SU-DHL-6 (cell line): ENCODE data around the gene LTBP2.

Experiments
- H2AFZ ChIP-seq: fragments of 200-600 bp; sonication (generic); 2 replicates; pipeline ENCODE4 v1.6.1; 2014; ENCODE audit warnings: low read depth, mild to moderate bottlenecking, moderate library complexity, mixed read lengths, antibody characterized with exemption, low read length; ENCODE audit not compliant: severe bottlenecking
- H3F3A ChIP-seq: fragments of 200-600 bp; shearing (Covaris generic); 2 replicates; pipeline ENCODE4 v1.6.0; 2016; ENCODE audit warnings: antibody characterized with exemption, mild to moderate bottlenecking; ENCODE audit not compliant: insufficient read depth
- H3K27ac ChIP-seq: fragments of 200-600 bp; sonication (generic); 2 replicates; pipeline ENCODE4 v1.5.1; 2016; ENCODE audit warnings: low read depth, mild to moderate bottlenecking, low read length, moderate library complexity, mixed read lengths
- H3K27me3 ChIP-seq: fragments of 200-600 bp; sonication (generic), shearing (Covaris generic); 2 replicates; pipeline ENCODE4 v1.6.0; 2014; ENCODE audit warnings: mild to moderate bottlenecking, low read length
- H3K36me3 ChIP-seq: fragments of 200-600 bp; sonication (generic); 2 replicates; pipeline ENCODE4 v1.6.1; 2014; ENCODE audit warnings: mild to moderate bottlenecking, low read length, mixed read lengths
- H3K4me2 ChIP-seq: fragments of 300-600, 200-600 bp; shearing (Covaris generic), sonication (generic); 2 replicates; pipeline ENCODE4 v1.6.0; 2014; ENCODE audit warnings: low read length, low read depth, mild to moderate bottlenecking; ENCODE audit not compliant: poor library complexity, severe bottlenecking
- H3K4me3 ChIP-seq: fragments of 200-600 bp; sonication (generic); 2 replicates; pipeline ENCODE4 v1.5.1; 2014; ENCODE audit warnings: antibody characterized with exemption, low read length, mild to moderate bottlenecking, mixed read lengths; ENCODE audit not compliant: insufficient read depth, poor library complexity, severe bottlenecking
- H3K79me2 ChIP-seq: fragments of 200-600 bp; sonication (generic); 2 replicates; pipeline ENCODE4 v1.6.1; 2014; ENCODE audit warnings: mild to moderate bottlenecking, low read length, moderate library complexity; ENCODE audit not compliant: insufficient read depth
- H3K9ac ChIP-seq: fragments of 200-600 bp; sonication (generic); 2 replicates; pipeline ENCODE4 v1.7.0; 2014; ENCODE audit warnings: mild to moderate bottlenecking, low read length
- H3K9me2 ChIP-seq: fragments of 200-600 bp; sonication (generic); replicated peaks from 2 replicates; pipeline ENCODE4 v1.6.1; 2014; ENCODE audit warnings: low read length; ENCODE audit not compliant: insufficient read depth
- H3K9me3 ChIP-seq: fragments of 200-600 bp; sonication (generic); 2 replicates; pipeline ENCODE4 v1.6.1; 2014; ENCODE audit warnings: low read length, mixed read lengths; ENCODE audit not compliant: insufficient read depth
- H4K20me1 ChIP-seq: fragments of 200-600 bp; sonication (generic); 2 replicates; pipeline ENCODE4 v1.6.1; 2014; ENCODE audit warnings: low read depth, mild to moderate bottlenecking, antibody characterized with exemption, low read length, moderate library complexity, mixed read lengths
- EZH2phosphoT487 ChIP-seq: fragments of 200-600 bp; sonication (generic), shearing (Covaris generic); conservative IDR thresholded peaks from 2 replicates; pipeline ENCODE4 v1.6.1; 2018; ENCODE audit warnings: mild to moderate bottlenecking, antibody characterized with exemption, low read length, moderate library complexity, mixed read lengths
- TF ChIP-seq, protein P1 (sequence below): fragments of 200-600 bp; sonication (generic); IDR thresholded peaks from one replicate; pipeline ENCODE4 v1.5.1; 2017; ENCODE audit warnings: antibody characterized with exemption, mild to moderate bottlenecking, low read length, moderate library complexity; ENCODE audit not compliant: insufficient read depth, poor library complexity, severe bottlenecking

Gene LTBP2

GRCh38 chr14:74577247-74577947 is 34.6 kb downstream of the LTBP2 start:
- TF ChIP-seq EZH2phosphoT487: no peak
- TF ChIP-seq, protein P1, sequence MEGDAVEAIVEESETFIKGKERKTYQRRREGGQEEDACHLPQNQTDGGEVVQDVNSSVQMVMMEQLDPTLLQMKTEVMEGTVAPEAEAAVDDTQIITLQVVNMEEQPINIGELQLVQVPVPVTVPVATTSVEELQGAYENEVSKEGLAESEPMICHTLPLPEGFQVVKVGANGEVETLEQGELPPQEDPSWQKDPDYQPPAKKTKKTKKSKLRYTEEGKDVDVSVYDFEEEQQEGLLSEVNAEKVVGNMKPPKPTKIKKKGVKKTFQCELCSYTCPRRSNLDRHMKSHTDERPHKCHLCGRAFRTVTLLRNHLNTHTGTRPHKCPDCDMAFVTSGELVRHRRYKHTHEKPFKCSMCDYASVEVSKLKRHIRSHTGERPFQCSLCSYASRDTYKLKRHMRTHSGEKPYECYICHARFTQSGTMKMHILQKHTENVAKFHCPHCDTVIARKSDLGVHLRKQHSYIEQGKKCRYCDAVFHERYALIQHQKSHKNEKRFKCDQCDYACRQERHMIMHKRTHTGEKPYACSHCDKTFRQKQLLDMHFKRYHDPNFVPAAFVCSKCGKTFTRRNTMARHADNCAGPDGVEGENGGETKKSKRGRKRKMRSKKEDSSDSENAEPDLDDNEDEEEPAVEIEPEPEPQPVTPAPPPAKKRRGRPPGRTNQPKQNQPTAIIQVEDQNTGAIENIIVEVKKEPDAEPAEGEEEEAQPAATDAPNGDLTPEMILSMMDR: no peak
- Histone ChIP-seq H4K20me1 (no peaks in the 10 kb centered on the region), H2AFZ (no peak overlapping the region), H3K4me2 (no peak overlapping the region), H3K36me3 (no peaks in the 10 kb centered on the region), H3F3A (no peaks in the 10 kb centered on the region), H3K27ac (no peak overlapping the region), H3K79me2 (no peaks in the 10 kb centered on the region), H3K27me3 (no peaks in the 10 kb centered on the region), H3K9me2 (no peaks in the 10 kb centered on the region), H3K9me3 (no peaks in the 10 kb centered on the region), H3K9ac (no peak overlapping the region), H3K4me3 (no peak overlapping the region)

DNA sequence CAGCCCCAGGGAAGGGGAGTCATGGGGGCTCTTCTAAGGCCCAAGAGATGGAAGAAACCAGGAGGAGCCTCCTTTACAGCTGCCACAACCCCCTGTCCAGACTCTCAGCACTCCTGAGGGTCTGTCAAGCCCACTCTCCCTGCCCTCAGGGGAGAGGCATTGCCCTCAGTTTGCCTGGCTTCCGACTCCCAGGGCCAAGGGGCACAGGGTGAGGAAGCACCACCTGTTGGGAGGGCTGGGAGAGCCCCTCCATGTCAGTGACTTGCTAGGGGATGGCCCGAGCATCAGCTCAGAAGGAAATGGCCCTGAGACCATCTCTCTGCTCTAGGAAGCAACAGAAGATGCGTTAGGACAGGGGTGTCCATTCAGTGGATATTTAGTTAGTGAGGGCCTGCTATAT is 36.1 kb downstream of the LTBP2 start:
- TF ChIP-seq EZH2phosphoT487: no peak
- TF ChIP-seq, protein P1: no peak
- Histone ChIP-seq H3K9ac (no peak overlapping the region), H3K27ac (no peak overlapping the region), H3F3A (no peaks in the 10 kb centered on the region), H3K4me3 (no peak overlapping the region), H3K4me2 (no peak overlapping the region), H3K9me3 (no peaks in the 10 kb centered on the region), H3K79me2 (no peaks in the 10 kb centered on the region), H3K27me3 (no peaks in the 10 kb centered on the region), H4K20me1 (no peaks in the 10 kb centered on the region), H3K36me3 (no peaks in the 10 kb centered on the region), H2AFZ (no peak overlapping the region), H3K9me2 (no peaks in the 10 kb centered on the region)

- Histone ChIP-seq H3K27ac (no peak overlapping the region), H3K4me2 (no peak overlapping the region), H2AFZ (no peak overlapping the region), H3K9me3 (no peaks in the 10 kb centered on the region), H3K27me3 (no peaks in the 10 kb centered on the region), H3K79me2 (no peaks in the 10 kb centered on the region), H3K9ac (no peak overlapping the region), H3K9me2 (no peaks in the 10 kb centered on the region), H3K36me3 (no peaks in the 10 kb centered on the region), H3K4me3 (no peak overlapping the region), H3F3A (no peaks in the 10 kb centered on the region), H4K20me1 (no peaks in the 10 kb centered on the region)
- no peak for TF ChIP-seq EZH2phosphoT487
- TF ChIP-seq, protein P1: no peak
These were observed 36.5 kb downstream of the LTBP2 start for GRCh38 chr14:74575507-74575906.
